ENCODE measurements around the gene BBS9.

BBS9 gene

GRCh38 chr7:33156441-33156840 is 27.1 kb downstream of the BBS9 start:
- H3K27ac ChIP-seq (ENCODE audit: low read depth in 2 of 2, low read length in 2 of 2): no peak overlapping the region
- no peaks in the 10 kb centered on the region for H3K36me3 ChIP-seq (ENCODE audit: control insufficient read depth in 2 of 2, insufficient read depth in 2 of 2, low read length in 2 of 2)

GRCh38 chr7:33157311-33157710 is 27.9 kb downstream of the BBS9 start:
- H3K36me3 ChIP-seq (ENCODE audit: control insufficient read depth in 2 of 2, insufficient read depth in 2 of 2, low read length in 2 of 2): no peaks in the 10 kb centered on the region
- H3K9me3 ChIP-seq (ENCODE audit: control insufficient read depth in 2 of 2, low read length in 2 of 2): no peaks in the 10 kb centered on the region
- H3K27ac ChIP-seq (ENCODE audit: low read depth in 2 of 2, low read length in 2 of 2): no peak overlapping the region
- no peaks in the 10 kb centered on the region for H3K27me3 ChIP-seq (ENCODE audit: control insufficient read depth in 2 of 2, insufficient read depth in 2 of 2, low read length in 2 of 2)
- H3K4me3 ChIP-seq (ENCODE audit: low read length in 2 of 2): no peak overlapping the region
- H3K4me1 ChIP-seq (ENCODE audit: control insufficient read depth in 2 of 2, insufficient read depth in 2 of 2, low read length in 2 of 2): no peaks in the 10 kb centered on the region
- H3K9ac ChIP-seq (ENCODE audit: low read depth in 1 of 2, low read length in 2 of 2): no peak overlapping the region

More at GRCh38 chr7:33156441-33156840, 27.1 kb downstream of the BBS9 start:
- Histone ChIP-seq H3K9me3 (ENCODE audit: control insufficient read depth in 2 of 2, low read length in 2 of 2) (no peaks in the 10 kb centered on the region), H3K4me3 (ENCODE audit: low read length in 2 of 2) (no peak overlapping the region), H3K27me3 (ENCODE audit: control insufficient read depth in 2 of 2, insufficient read depth in 2 of 2, low read length in 2 of 2) (no peaks in the 10 kb centered on the region), H3K9ac (ENCODE audit: low read depth in 1 of 2, low read length in 2 of 2) (no peak overlapping the region), H3K4me1 (ENCODE audit: control insufficient read depth in 2 of 2, insufficient read depth in 2 of 2, low read length in 2 of 2) (no peaks in the 10 kb centered on the region)

- H3K27ac ChIP-seq (ENCODE audit: low read depth in 2 of 2, low read length in 2 of 2): no peak overlapping the region
Observed at GRCh38 chr7:33157781-33158180, 28.4 kb downstream of the BBS9 start.

GRCh38 chr7:33177876-33178275 is 48.5 kb downstream of the BBS9 start:
- no peaks in the 10 kb centered on the region for H3K4me1 ChIP-seq (ENCODE audit: control insufficient read depth in 2 of 2, insufficient read depth in 2 of 2, low read length in 2 of 2)
- no peaks in the 10 kb centered on the region for H3K27me3 ChIP-seq (ENCODE audit: control insufficient read depth in 2 of 2, insufficient read depth in 2 of 2, low read length in 2 of 2)
- H3K27ac ChIP-seq (ENCODE audit: low read depth in 2 of 2, low read length in 2 of 2): no peak overlapping the region
- no peaks in the 10 kb centered on the region for H3K9me3 ChIP-seq (ENCODE audit: control insufficient read depth in 2 of 2, low read length in 2 of 2)
- no peak overlapping the region for H3K9ac ChIP-seq (ENCODE audit: low read depth in 1 of 2, low read length in 2 of 2)
- no peak overlapping the region for H3K4me3 ChIP-seq (ENCODE audit: low read length in 2 of 2)
- H3K36me3 ChIP-seq (ENCODE audit: control insufficient read depth in 2 of 2, insufficient read depth in 2 of 2, low read length in 2 of 2): no peaks in the 10 kb centered on the region

More at GRCh38 chr7:33157781-33158180, 28.4 kb downstream of the BBS9 start:
- no peaks in the 10 kb centered on the region for H3K36me3 ChIP-seq (ENCODE audit: control insufficient read depth in 2 of 2, insufficient read depth in 2 of 2, low read length in 2 of 2)
- H3K4me3 ChIP-seq (ENCODE audit: low read length in 2 of 2): no peak overlapping the region
- no peaks in the 10 kb centered on the region for H3K27me3 ChIP-seq (ENCODE audit: control insufficient read depth in 2 of 2, insufficient read depth in 2 of 2, low read length in 2 of 2)
- no peaks in the 10 kb centered on the region for H3K9me3 ChIP-seq (ENCODE audit: control insufficient read depth in 2 of 2, low read length in 2 of 2)
- no peaks in the 10 kb centered on the region for H3K4me1 ChIP-seq (ENCODE audit: control insufficient read depth in 2 of 2, insufficient read depth in 2 of 2, low read length in 2 of 2)
- no peak overlapping the region for H3K9ac ChIP-seq (ENCODE audit: low read depth in 1 of 2, low read length in 2 of 2)

GRCh38 chr7:33179519-33179918 is 50.2 kb downstream of the BBS9 start:
- Histone ChIP-seq H3K36me3 (ENCODE audit: control insufficient read depth in 2 of 2, insufficient read depth in 2 of 2, low read length in 2 of 2) (no peaks in the 10 kb centered on the region), H3K27ac (ENCODE audit: low read depth in 2 of 2, low read length in 2 of 2) (no peak overlapping the region), H3K27me3 (ENCODE audit: control insufficient read depth in 2 of 2, insufficient read depth in 2 of 2, low read length in 2 of 2) (no peaks in the 10 kb centered on the region), H3K4me3 (ENCODE audit: low read length in 2 of 2) (no peak overlapping the region), H3K9ac (ENCODE audit: low read depth in 1 of 2, low read length in 2 of 2) (no peak overlapping the region), H3K9me3 (ENCODE audit: control insufficient read depth in 2 of 2, low read length in 2 of 2) (no peaks in the 10 kb centered on the region), H3K4me1 (ENCODE audit: control insufficient read depth in 2 of 2, insufficient read depth in 2 of 2, low read length in 2 of 2) (no peaks in the 10 kb centered on the region)

GRCh38 chr7:33183504-33183903 is 54.1 kb downstream of the BBS9 start:
- Histone ChIP-seq H3K4me3 (ENCODE audit: low read length in 2 of 2) (no peak overlapping the region), H3K36me3 (ENCODE audit: control insufficient read depth in 2 of 2, insufficient read depth in 2 of 2, low read length in 2 of 2) (no peaks in the 10 kb centered on the region), H3K4me1 (ENCODE audit: control insufficient read depth in 2 of 2, insufficient read depth in 2 of 2, low read length in 2 of 2) (no peaks in the 10 kb centered on the region), H3K27me3 (ENCODE audit: control insufficient read depth in 2 of 2, insufficient read depth in 2 of 2, low read length in 2 of 2) (no peaks in the 10 kb centered on the region), H3K9me3 (ENCODE audit: control insufficient read depth in 2 of 2, low read length in 2 of 2) (no peaks in the 10 kb centered on the region), H3K9ac (ENCODE audit: low read depth in 1 of 2, low read length in 2 of 2) (no peak overlapping the region), H3K27ac (ENCODE audit: low read depth in 2 of 2, low read length in 2 of 2) (no peak overlapping the region)

- Histone ChIP-seq H3K27ac (ENCODE audit: low read depth in 2 of 2, low read length in 2 of 2) (no peak overlapping the region), H3K4me3 (ENCODE audit: low read length in 2 of 2) (no peak overlapping the region), H3K4me1 (ENCODE audit: control insufficient read depth in 2 of 2, insufficient read depth in 2 of 2, low read length in 2 of 2) (no peaks in the 10 kb centered on the region), H3K9ac (ENCODE audit: low read depth in 1 of 2, low read length in 2 of 2) (no peak overlapping the region), H3K27me3 (ENCODE audit: control insufficient read depth in 2 of 2, insufficient read depth in 2 of 2, low read length in 2 of 2) (no peaks in the 10 kb centered on the region), H3K9me3 (ENCODE audit: control insufficient read depth in 2 of 2, low read length in 2 of 2) (no peaks in the 10 kb centered on the region), H3K36me3 (ENCODE audit: control insufficient read depth in 2 of 2, insufficient read depth in 2 of 2, low read length in 2 of 2) (no peaks in the 10 kb centered on the region)
Observed at GRCh38 chr7:33184828-33185227, 55.5 kb downstream of the BBS9 start.

- Histone ChIP-seq H3K27me3 (ENCODE audit: control insufficient read depth in 2 of 2, insufficient read depth in 2 of 2, low read length in 2 of 2) (no peaks in the 10 kb centered on the region), H3K4me1 (ENCODE audit: control insufficient read depth in 2 of 2, insufficient read depth in 2 of 2, low read length in 2 of 2) (no peaks in the 10 kb centered on the region), H3K27ac (ENCODE audit: low read depth in 2 of 2, low read length in 2 of 2) (no peak overlapping the region), H3K9ac (ENCODE audit: low read depth in 1 of 2, low read length in 2 of 2) (no peak overlapping the region), H3K36me3 (ENCODE audit: control insufficient read depth in 2 of 2, insufficient read depth in 2 of 2, low read length in 2 of 2) (no peaks in the 10 kb centered on the region), H3K9me3 (ENCODE audit: control insufficient read depth in 2 of 2, low read length in 2 of 2) (no peaks in the 10 kb centered on the region), H3K4me3 (ENCODE audit: low read length in 2 of 2) (no peak overlapping the region)
Observed at GRCh38 chr7:33185786-33186185, 56.4 kb downstream of the BBS9 start.

- H3K27ac ChIP-seq (ENCODE audit: low read depth in 2 of 2, low read length in 2 of 2): no peak overlapping the region
- no peaks in the 10 kb centered on the region for H3K4me1 ChIP-seq (ENCODE audit: control insufficient read depth in 2 of 2, insufficient read depth in 2 of 2, low read length in 2 of 2)
- H3K36me3 ChIP-seq (ENCODE audit: control insufficient read depth in 2 of 2, insufficient read depth in 2 of 2, low read length in 2 of 2): no peaks in the 10 kb centered on the region
- H3K9ac ChIP-seq (ENCODE audit: low read depth in 1 of 2, low read length in 2 of 2): no peak overlapping the region
- no peaks in the 10 kb centered on the region for H3K27me3 ChIP-seq (ENCODE audit: control insufficient read depth in 2 of 2, insufficient read depth in 2 of 2, low read length in 2 of 2)
- H3K4me3 ChIP-seq (ENCODE audit: low read length in 2 of 2): no peak overlapping the region
- H3K9me3 ChIP-seq (ENCODE audit: control insufficient read depth in 2 of 2, low read length in 2 of 2): no peaks in the 10 kb centered on the region
Observed at GRCh38 chr7:33186192-33186591, 56.8 kb downstream of the BBS9 start.

GRCh38 chr7:33190688-33191304 is 61.4 kb downstream of the BBS9 start:
- H3K36me3 ChIP-seq (ENCODE audit: control insufficient read depth in 2 of 2, insufficient read depth in 2 of 2, low read length in 2 of 2): no peaks in the 10 kb centered on the region
- H3K27ac ChIP-seq (ENCODE audit: low read depth in 2 of 2, low read length in 2 of 2): no peak overlapping the region
- H3K4me1 ChIP-seq (ENCODE audit: control insufficient read depth in 2 of 2, insufficient read depth in 2 of 2, low read length in 2 of 2): no peaks in the 10 kb centered on the region
- H3K9me3 ChIP-seq (ENCODE audit: control insufficient read depth in 2 of 2, low read length in 2 of 2): no peaks in the 10 kb centered on the region
- no peaks in the 10 kb centered on the region for H3K27me3 ChIP-seq (ENCODE audit: control insufficient read depth in 2 of 2, insufficient read depth in 2 of 2, low read length in 2 of 2)
- no peak overlapping the region for H3K9ac ChIP-seq (ENCODE audit: low read depth in 1 of 2, low read length in 2 of 2)
- no peak overlapping the region for H3K4me3 ChIP-seq (ENCODE audit: low read length in 2 of 2)

GRCh38 chr7:33191340-33191739 is 62.0 kb downstream of the BBS9 start:
- Histone ChIP-seq H3K4me3 (ENCODE audit: low read length in 2 of 2) (no peak overlapping the region), H3K27ac (ENCODE audit: low read depth in 2 of 2, low read length in 2 of 2) (no peak overlapping the region), H3K9me3 (ENCODE audit: control insufficient read depth in 2 of 2, low read length in 2 of 2) (no peaks in the 10 kb centered on the region), H3K4me1 (ENCODE audit: control insufficient read depth in 2 of 2, insufficient read depth in 2 of 2, low read length in 2 of 2) (no peaks in the 10 kb centered on the region), H3K9ac (ENCODE audit: low read depth in 1 of 2, low read length in 2 of 2) (no peak overlapping the region), H3K36me3 (ENCODE audit: control insufficient read depth in 2 of 2, insufficient read depth in 2 of 2, low read length in 2 of 2) (no peaks in the 10 kb centered on the region), H3K27me3 (ENCODE audit: control insufficient read depth in 2 of 2, insufficient read depth in 2 of 2, low read length in 2 of 2) (no peaks in the 10 kb centered on the region)

Data from mucosa of rectum (tissue), 2 donors.